HepG2 (cell line): ENCODE results near the gene PARP2. TPM values are rescaled to one million over a fixed set of nuclear protein-coding genes. Genes with fewer than 3 reads are reported as not detected.
A peak's percentile ranks its signal among the peaks of the same experiment; 100 is the strongest.

Experiments
- ARHGAP35 ChIP-seq: sonication (generic); formaldehyde crosslinking; IDR thresholded peaks from 2 replicates; pipeline ENCODE4 v1.9.0; 2022; ENCODE audit warnings: mild to moderate bottlenecking, inconsistent platforms, moderate library complexity, missing genetic modification reagents, borderline replicate concordance
- ARNTL ChIP-seq: sonication (generic); formaldehyde crosslinking; IDR thresholded peaks from 2 replicates; pipeline ENCODE4 v1.4.0; 2020; ENCODE audit warnings: mild to moderate bottlenecking, missing genetic modification reagents
- FOSL2 ChIP-seq: sonication (generic); formaldehyde crosslinking; IDR thresholded peaks from 2 replicates; pipeline ENCODE4 v1.4.0; 2020; ENCODE audit warnings: missing genetic modification reagents
- FOXA3 ChIP-seq: IDR thresholded peaks from 2 replicates; pipeline ENCODE4 v1.6.1; 2016; ENCODE audit warnings: missing genetic modification reagents, missing compliant biosample characterization
- FOXM1 ChIP-seq: sonication (generic); formaldehyde crosslinking; IDR thresholded peaks from 2 replicates; pipeline ENCODE4 v1.5.0; 2020; ENCODE audit warnings: missing genetic modification reagents
- HOXA5 ChIP-seq: sonication (generic); formaldehyde crosslinking; IDR thresholded peaks from 2 replicates; pipeline ENCODE4 v1.4.0; 2020; ENCODE audit warnings: missing genetic modification reagents
- KDM5B ChIP-seq: sonication (generic); formaldehyde crosslinking; IDR thresholded peaks from 2 replicates; pipeline ENCODE4 v1.4.0; 2020; ENCODE audit warnings: missing genetic modification reagents, mild to moderate bottlenecking, borderline replicate concordance
- RAD21 ChIP-seq: fragments of 450-650 bp; formaldehyde crosslinking; IDR thresholded peaks from 2 replicates; pipeline ENCODE4 v1.5.0; 2020; ENCODE audit warnings: mild to moderate bottlenecking
- RBAK ChIP-seq: sonication (generic); formaldehyde crosslinking; IDR thresholded peaks from 2 replicates; pipeline ENCODE4 v1.5.1; 2020; ENCODE audit warnings: mild to moderate bottlenecking, missing genetic modification reagents
- SMAD3 ChIP-seq: sonication (generic); formaldehyde crosslinking; IDR thresholded peaks from 2 replicates; pipeline ENCODE4 v1.4.0; 2020; ENCODE audit warnings: missing genetic modification reagents
- SSRP1 ChIP-seq: IDR thresholded peaks from 2 replicates; pipeline ENCODE4 v1.6.1; 2016; ENCODE audit warnings: control low read depth
- ZFP41 ChIP-seq: sonication (generic); formaldehyde crosslinking; IDR thresholded peaks from 2 replicates; pipeline ENCODE4 v1.4.0; 2020; ENCODE audit warnings: mild to moderate bottlenecking, missing genetic modification reagents, borderline replicate concordance
- ZNF10 ChIP-seq: sonication (generic); formaldehyde crosslinking; IDR thresholded peaks from 2 replicates; pipeline ENCODE4 v1.4.0; 2020; ENCODE audit warnings: mild to moderate bottlenecking, low read depth, missing genetic modification reagents, borderline replicate concordance
- ZNF484 ChIP-seq: sonication (generic); formaldehyde crosslinking; IDR thresholded peaks from 2 replicates; pipeline ENCODE4 v1.5.1; 2020; ENCODE audit warnings: mild to moderate bottlenecking, low read depth, missing genetic modification reagents, borderline replicate concordance
- ZNF660 ChIP-seq: sonication (generic); formaldehyde crosslinking; IDR thresholded peaks from 2 replicates; pipeline ENCODE4 v1.5.1; 2020; ENCODE audit warnings: mild to moderate bottlenecking, low read depth, missing genetic modification reagents, borderline replicate concordance
- ZSCAN31 ChIP-seq: sonication (generic); formaldehyde crosslinking; IDR thresholded peaks from 2 replicates; pipeline ENCODE4 v1.5.0; 2020; ENCODE audit warnings: low read depth, mild to moderate bottlenecking, missing genetic modification reagents
- polyA plus RNA-seq, 8 experiments: library from polyadenylated mRNA; depleted of rRNA in 3 of 8; stranded (reverse) in 7 of 8; unstranded in 1 of 8; fragments of >200 nt; fragmentation: Illumina TruSeq in 4 of 8; extraction: Trizol in 4 of 8; gene quantifications; 2 replicates each; pipeline versions ENCODE4 v1.2.1 to v1.2.3, GENCODE V29; 2011 to 2016; ENCODE audit warnings: low read depth in 4 of 8, missing spikeins in 1 of 8, mixed read lengths in 1 of 8; ENCODE audit not compliant: insufficient read depth in 1 of 8
- total RNA-seq, 5 experiments: library from RNA; depleted of rRNA; stranded (reverse); fragments of >200 nt; fragmentation: Illumina TruSeq; extraction: Trizol; gene quantifications; 2 replicates each; pipeline ENCODE4 v1.2.3, GENCODE V29; 2016; ENCODE audit warnings: low read depth in 1 of 5
- TF ChIP-seq, protein P1 (sequence below): conservative IDR thresholded peaks from 2 replicates; pipeline ENCODE4 v1.6.1; 2018; ENCODE audit warnings: missing genetic modification reagents
- TF ChIP-seq, protein P2 (sequence below): sonication (generic); formaldehyde crosslinking; IDR thresholded peaks from 2 replicates; pipeline ENCODE4 v1.8.1; 2023; ENCODE audit warnings: missing genetic modification reagents, inconsistent platforms, borderline replicate concordance
- TF ChIP-seq, protein P3 (sequence below): sonication (generic); formaldehyde crosslinking; IDR thresholded peaks from 2 replicates; pipeline ENCODE4 v1.8.1; 2022; ENCODE audit warnings: low read depth, mild to moderate bottlenecking, missing genetic modification reagents
- TF ChIP-seq, protein P4 (sequence below): sonication (generic); formaldehyde crosslinking; IDR thresholded peaks from 2 replicates; pipeline ENCODE4 v1.4.0; 2020; ENCODE audit warnings: low read depth, missing genetic modification reagents

PARP2 gene
- total and polyA plus RNA-seq, 2 of the 13 experiments (the other 11 are each of a cell fraction or from before 2014, with no cell fraction given) = 37.3 to 38.4 TPM

DNA sequence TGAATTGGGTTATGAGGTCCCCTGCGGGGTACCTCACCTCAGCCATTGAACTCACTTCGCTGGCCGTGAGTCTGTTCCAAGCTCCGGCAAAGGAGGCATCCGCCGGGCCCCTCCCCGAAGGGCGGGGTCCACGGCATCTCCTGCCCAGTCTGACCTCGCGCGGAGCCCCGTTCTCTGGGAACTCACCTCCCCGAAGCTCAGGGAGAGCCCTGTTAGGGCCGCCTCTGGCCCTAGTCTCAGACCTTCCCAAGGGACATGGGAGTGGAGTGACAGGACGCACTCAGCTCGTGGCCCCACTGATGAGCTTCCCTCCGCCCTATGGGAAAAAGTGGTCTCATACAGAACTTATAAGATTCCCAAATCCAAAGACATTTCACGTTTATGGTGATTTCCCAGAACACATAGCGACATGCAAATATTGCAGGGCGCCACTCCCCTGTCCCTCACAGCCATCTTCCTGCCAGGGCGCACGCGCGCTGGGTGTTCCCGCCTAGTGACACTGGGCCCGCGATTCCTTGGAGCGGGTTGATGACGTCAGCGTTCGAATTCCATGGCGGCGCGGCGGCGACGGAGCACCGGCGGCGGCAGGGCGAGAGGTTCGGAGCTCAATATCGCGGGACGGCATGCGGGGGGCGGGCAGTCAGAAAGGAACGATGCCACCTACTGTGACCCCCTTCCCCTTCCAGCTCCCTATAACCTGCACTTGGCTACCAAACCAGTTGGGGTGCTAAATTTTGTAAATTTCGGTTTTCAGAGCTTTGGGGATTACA lies at the start of gene PARP2 (continued):
- peak; percentile 36 for TF ChIP-seq FOXA3 (CRISPR knock-in tag)
- TF ChIP-seq KDM5B (CRISPR knock-in tag) = peak; percentile 94; the same call in 1 of the 2 replicates
- peak; percentile 92 for TF ChIP-seq SMAD3 (CRISPR knock-in tag)
- TF ChIP-seq, protein P1, sequence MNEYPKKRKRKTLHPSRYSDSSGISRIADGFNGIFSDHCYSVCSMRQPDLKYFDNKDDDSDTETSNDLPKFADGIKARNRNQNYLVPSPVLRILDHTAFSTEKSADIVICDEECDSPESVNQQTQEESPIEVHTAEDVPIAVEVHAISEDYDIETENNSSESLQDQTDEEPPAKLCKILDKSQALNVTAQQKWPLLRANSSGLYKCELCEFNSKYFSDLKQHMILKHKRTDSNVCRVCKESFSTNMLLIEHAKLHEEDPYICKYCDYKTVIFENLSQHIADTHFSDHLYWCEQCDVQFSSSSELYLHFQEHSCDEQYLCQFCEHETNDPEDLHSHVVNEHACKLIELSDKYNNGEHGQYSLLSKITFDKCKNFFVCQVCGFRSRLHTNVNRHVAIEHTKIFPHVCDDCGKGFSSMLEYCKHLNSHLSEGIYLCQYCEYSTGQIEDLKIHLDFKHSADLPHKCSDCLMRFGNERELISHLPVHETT = peak; percentile 81
- TF ChIP-seq, protein P2, sequence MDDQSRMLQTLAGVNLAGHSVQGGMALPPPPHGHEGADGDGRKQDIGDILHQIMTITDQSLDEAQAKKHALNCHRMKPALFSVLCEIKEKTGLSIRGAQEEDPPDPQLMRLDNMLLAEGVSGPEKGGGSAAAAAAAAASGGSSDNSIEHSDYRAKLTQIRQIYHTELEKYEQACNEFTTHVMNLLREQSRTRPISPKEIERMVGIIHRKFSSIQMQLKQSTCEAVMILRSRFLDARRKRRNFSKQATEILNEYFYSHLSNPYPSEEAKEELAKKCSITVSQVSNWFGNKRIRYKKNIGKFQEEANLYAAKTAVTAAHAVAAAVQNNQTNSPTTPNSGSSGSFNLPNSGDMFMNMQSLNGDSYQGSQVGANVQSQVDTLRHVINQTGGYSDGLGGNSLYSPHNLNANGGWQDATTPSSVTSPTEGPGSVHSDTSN (CRISPR knock-in tag) = no peak
- no peak for TF ChIP-seq ZNF660 (CRISPR knock-in tag)
- peak; percentile 71; the same call in 1 of the 2 replicates for TF ChIP-seq HOXA5 (CRISPR knock-in tag)
- TF ChIP-seq ARHGAP35 (CRISPR knock-in tag) = peak; percentile 81; the same call in 1 of the 2 replicates
- TF ChIP-seq ZFP41 (CRISPR knock-in tag) = no peak; the same call in 1 of the 2 replicates
- TF ChIP-seq ZNF484 (CRISPR knock-in tag) = no peak
- peak; percentile 87 for TF ChIP-seq ARNTL (CRISPR knock-in tag)
- TF ChIP-seq, protein P3, sequence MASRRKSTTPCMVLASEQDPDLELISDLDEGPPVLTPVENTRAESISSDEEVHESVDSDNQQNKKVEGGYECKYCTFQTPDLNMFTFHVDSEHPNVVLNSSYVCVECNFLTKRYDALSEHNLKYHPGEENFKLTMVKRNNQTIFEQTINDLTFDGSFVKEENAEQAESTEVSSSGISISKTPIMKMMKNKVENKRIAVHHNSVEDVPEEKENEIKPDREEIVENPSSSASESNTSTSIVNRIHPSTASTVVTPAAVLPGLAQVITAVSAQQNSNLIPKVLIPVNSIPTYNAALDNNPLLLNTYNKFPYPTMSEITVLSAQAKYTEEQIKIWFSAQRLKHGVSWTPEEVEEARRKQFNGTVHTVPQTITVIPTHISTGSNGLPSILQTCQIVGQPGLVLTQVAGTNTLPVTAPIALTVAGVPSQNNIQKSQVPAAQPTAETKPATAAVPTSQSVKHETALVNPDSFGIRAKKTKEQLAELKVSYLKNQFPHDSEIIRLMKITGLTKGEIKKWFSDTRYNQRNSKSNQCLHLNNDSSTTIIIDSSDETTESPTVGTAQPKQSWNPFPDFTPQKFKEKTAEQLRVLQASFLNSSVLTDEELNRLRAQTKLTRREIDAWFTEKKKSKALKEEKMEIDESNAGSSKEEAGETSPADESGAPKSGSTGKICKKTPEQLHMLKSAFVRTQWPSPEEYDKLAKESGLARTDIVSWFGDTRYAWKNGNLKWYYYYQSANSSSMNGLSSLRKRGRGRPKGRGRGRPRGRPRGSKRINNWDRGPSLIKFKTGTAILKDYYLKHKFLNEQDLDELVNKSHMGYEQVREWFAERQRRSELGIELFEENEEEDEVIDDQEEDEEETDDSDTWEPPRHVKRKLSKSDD (CRISPR knock-in tag) = peak; percentile 98
- TF ChIP-seq SSRP1 (CRISPR knock-in tag) = no peak
- 0 out of 2 replicates have a peak, but pooled peaks have one; percentile 20 for TF ChIP-seq ZSCAN31 (CRISPR knock-in tag)
- TF ChIP-seq FOSL2 (CRISPR knock-in tag) = peak; percentile 83
- no peak for TF ChIP-seq FOXM1 (CRISPR knock-in tag)
- peak; percentile 42; the same call in 1 of the 2 replicates for TF ChIP-seq RAD21 (CRISPR knock-in tag)
- TF ChIP-seq ZNF10 (CRISPR knock-in tag) = no peak
- no peak for TF ChIP-seq RBAK (CRISPR knock-in tag)
- TF ChIP-seq, protein P4, sequence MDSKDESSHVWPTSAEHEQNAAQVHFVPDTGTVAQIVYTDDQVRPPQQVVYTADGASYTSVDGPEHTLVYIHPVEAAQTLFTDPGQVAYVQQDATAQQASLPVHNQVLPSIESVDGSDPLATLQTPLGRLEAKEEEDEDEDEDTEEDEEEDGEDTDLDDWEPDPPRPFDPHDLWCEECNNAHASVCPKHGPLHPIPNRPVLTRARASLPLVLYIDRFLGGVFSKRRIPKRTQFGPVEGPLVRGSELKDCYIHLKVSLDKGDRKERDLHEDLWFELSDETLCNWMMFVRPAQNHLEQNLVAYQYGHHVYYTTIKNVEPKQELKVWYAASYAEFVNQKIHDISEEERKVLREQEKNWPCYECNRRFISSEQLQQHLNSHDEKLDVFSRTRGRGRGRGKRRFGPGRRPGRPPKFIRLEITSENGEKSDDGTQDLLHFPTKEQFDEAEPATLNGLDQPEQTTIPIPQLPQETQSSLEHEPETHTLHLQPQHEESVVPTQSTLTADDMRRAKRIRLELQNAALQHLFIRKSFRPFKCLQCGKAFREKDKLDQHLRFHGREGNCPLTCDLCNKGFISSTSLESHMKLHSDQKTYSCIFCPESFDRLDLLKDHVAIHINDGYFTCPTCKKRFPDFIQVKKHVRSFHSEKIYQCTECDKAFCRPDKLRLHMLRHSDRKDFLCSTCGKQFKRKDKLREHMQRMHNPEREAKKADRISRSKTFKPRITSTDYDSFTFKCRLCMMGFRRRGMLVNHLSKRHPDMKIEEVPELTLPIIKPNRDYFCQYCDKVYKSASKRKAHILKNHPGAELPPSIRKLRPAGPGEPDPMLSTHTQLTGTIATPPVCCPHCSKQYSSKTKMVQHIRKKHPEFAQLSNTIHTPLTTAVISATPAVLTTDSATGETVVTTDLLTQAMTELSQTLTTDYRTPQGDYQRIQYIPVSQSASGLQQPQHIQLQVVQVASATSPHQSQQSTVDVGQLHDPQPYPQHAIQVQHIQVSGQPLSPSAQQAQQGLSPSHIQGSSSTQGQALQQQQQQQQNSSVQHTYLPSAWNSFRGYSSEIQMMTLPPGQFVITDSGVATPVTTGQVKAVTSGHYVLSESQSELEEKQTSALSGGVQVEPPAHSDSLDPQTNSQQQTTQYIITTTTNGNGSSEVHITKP (CRISPR knock-in tag) = peak; percentile 87; the same call in 1 of the 2 replicates
